GM23248 (cell line): ENCODE data around the gene GNG8.

Experiments used
- EZH2 ChIP-seq: fragments of 200-600 bp; sonication (generic); IDR thresholded peaks from 2 replicates; pipeline ENCODE4 v1.6.1; 2018; ENCODE audit warnings: antibody characterized with exemption, mild to moderate bottlenecking; ENCODE audit not compliant: insufficient read depth, poor library complexity, severe bottlenecking
- EZH2phosphoT487 ChIP-seq: fragments of 200-600 bp; sonication (generic); IDR thresholded peaks from 2 replicates; pipeline ENCODE4 v1.6.1; 2018; ENCODE audit warnings: antibody characterized with exemption, moderate library complexity, mild to moderate bottlenecking, low read depth; ENCODE audit not compliant: insufficient read depth

DNA sequence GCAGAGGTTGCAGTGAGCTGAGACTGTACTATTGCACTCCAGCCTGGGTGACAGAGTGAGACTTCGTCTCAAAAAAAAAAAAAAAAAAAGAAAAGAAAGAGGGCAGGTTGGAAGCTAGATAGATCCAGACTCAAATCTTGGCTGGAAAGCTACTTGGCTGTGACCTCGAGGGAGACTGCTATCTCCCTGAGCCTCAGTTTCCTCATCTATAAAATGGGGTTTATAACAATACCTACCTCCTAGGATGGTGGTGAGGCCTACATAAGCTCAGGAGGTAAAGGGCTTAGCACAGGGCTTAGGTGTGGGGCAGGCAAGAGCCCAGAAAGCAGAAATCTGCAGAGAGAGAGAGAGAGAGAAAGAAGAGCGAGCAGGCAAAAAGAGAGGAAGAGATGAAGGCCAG lies 49.2 kb upstream of the GNG8 start:
- TF ChIP-seq EZH2 (no peak), EZH2phosphoT487 (no peak)
